GM12864 (cell line): Measurements from ENCODE around the gene SPCS3.
A peak's percentile ranks its signal among the peaks of the same experiment; 100 is the strongest.

ENCODE experiments used
- DNase-seq: peaks from one replicate; pipeline ENCODE4 v3.0.0-alpha.2; 2011; ENCODE audit warnings: low read depth
- H3K4me3 ChIP-seq: 2 replicates; pipeline ENCODE4 v1.5.1; 2011; ENCODE audit warnings: mild to moderate bottlenecking, low read depth, low read length, control low read depth
- TF ChIP-seq, protein P1 (sequence below): IDR thresholded peaks from 2 replicates; pipeline ENCODE4 v1.5.1; 2011; ENCODE audit warnings: low read depth, mild to moderate bottlenecking, moderate library complexity, low read length, control low read depth, inconsistent platforms; ENCODE audit errors: missing control alignments

The SPCS3 gene

DNA sequence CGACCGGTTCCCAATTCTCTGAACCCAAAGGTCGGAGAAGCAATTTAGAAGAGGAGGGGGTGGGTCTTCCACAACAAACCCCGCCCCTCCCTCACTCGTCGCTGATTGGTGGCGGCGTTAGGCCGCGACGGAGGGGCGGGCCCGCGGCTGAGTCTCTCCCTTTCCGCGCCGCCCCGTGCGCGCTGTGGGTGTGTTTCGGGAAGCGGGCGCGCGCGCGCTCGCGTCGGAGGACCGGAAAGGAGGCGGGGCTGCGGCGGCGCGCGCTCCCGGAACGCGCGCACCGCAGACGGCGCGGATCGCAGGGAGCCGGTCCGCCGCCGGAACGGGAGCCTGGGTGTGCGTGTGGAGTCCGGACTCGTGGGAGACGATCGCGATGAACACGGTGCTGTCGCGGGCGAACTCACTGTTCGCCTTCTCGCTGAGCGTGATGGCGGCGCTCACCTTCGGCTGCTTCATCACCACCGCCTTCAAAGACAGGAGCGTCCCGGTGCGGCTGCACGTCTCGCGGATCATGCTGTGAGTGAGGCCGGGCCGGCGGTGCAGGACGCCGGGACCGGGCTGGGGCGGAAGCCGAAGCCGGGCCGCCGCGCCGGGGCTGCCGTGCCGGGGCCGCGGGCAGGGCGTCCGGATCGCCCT, at the start of gene SPCS3:
Gene SPCS3, plus strand, starts transcription at position 263 of the 636 bp plus-strand sequence. Its CDS starts 111 bp downstream, at position 374.
- TF ChIP-seq, protein P1, sequence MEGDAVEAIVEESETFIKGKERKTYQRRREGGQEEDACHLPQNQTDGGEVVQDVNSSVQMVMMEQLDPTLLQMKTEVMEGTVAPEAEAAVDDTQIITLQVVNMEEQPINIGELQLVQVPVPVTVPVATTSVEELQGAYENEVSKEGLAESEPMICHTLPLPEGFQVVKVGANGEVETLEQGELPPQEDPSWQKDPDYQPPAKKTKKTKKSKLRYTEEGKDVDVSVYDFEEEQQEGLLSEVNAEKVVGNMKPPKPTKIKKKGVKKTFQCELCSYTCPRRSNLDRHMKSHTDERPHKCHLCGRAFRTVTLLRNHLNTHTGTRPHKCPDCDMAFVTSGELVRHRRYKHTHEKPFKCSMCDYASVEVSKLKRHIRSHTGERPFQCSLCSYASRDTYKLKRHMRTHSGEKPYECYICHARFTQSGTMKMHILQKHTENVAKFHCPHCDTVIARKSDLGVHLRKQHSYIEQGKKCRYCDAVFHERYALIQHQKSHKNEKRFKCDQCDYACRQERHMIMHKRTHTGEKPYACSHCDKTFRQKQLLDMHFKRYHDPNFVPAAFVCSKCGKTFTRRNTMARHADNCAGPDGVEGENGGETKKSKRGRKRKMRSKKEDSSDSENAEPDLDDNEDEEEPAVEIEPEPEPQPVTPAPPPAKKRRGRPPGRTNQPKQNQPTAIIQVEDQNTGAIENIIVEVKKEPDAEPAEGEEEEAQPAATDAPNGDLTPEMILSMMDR: no peak
- peak within 1 kb of the TSS; percentile 83 for H3K4me3 ChIP-seq

DNA sequence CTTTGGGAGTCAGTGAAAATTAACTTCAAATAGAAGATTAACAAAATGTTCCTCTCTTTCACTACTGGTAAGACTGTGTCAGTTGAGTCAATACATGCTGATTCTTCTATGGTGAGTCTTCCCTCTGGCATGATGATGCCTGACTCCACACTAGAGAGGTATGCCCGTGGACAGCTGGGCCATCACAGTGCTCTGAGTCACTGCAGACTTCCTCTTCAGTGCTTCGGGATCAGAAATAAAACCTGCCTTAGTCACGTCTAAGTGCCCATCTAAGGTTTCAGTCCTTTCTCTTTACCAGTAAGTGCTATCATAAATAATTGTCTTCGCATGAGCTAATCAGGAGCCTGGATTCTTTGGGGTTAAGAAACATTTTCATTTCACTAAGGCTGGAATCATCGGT, 49.1 kb upstream of the SPCS3 start:
- no peak overlapping the region for H3K4me3 ChIP-seq
- TF ChIP-seq, protein P1: no peak
- no peak for DNase-seq

More for the DNA sequence above, at the start of gene SPCS3:
- peak; percentile 74 for DNase-seq

DNA sequence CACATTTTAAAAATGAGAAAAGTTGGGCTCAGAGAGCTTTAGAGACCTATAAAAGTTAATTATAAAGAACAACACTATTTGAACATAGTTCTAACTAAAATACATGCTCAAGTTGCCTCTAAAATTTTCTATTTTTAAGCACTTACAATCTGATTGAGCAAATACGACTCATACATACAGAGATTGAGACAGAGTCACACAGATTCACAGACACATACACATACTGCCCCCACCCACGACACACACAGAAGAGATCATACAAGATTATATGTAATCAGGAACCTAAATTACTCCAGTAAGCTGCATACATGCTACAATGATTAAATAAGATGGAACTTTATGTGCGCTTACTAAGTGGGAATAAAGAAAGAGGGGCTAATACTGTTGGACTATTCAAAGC, 48.0 kb upstream of the SPCS3 start:
- TF ChIP-seq, protein P1: no peak

DNA sequence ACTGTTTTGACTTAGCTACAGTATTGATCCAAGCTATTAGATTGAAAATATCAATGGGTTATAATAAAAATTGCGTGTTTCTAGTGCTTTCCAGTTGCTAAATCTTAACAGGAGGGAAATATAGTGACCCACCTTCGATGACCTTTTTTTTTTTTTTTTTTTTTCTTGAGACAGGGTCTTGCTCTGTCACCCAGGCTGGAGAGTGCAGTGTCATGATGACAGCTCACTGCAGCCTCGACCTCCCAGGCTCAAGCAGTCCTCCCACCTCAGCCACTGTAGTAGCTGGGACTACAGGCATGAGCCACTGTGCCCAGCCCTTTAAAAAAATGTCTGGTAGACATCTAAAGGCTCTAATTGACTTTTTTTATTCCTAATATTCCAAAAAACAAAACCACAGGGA, 47.0 kb upstream of the SPCS3 start:
- no peak for DNase-seq
- TF ChIP-seq, protein P1: no peak
- H3K4me3 ChIP-seq: no peak overlapping the region

More for the DNA sequence above, 48.0 kb upstream of the SPCS3 start:
- DNase-seq: no peak
- no peak overlapping the region for H3K4me3 ChIP-seq

DNA sequence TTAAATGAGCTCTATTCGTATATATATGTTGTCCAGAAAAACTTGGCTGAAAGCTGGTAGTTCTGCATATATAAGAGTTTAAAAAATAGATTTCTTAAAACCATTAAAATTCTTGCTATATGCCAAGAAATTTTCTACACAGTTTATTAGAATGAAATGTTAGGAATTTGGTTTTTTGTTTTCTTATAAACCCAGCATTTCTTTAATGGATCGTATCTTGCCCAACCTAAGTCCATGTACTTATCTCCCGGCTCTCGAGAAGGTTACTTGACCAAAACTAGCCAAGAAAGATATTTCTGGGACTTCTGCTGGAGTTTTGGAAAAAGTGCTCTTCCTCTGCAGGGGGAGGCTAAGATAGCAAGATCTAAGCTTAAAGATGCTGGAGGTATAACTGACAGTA, 46.0 kb upstream of the SPCS3 start:
- DNase-seq: no peak
- TF ChIP-seq, protein P1: no peak
- no peak overlapping the region for H3K4me3 ChIP-seq

DNA sequence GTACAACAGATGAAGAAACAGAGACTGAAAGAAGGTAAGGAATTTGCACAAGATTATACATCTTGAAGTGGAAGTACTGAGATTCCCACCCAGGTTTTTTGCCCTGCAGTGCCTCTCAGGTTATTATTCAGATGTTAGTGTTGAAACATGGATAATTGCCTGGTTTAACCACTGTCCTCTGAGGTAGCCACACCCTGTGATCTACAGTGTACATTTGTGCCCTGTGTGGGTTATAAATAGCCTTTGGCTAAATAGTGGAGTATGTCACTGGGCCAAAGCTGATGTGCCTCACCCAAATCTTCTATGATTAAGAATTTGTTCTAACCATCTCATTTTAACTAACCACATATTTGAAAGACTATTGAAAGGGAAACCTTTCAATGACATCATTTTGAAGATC, 45.3 kb upstream of the SPCS3 start:
- no peak overlapping the region for H3K4me3 ChIP-seq
- TF ChIP-seq, protein P1: no peak
- DNase-seq: no peak

DNA sequence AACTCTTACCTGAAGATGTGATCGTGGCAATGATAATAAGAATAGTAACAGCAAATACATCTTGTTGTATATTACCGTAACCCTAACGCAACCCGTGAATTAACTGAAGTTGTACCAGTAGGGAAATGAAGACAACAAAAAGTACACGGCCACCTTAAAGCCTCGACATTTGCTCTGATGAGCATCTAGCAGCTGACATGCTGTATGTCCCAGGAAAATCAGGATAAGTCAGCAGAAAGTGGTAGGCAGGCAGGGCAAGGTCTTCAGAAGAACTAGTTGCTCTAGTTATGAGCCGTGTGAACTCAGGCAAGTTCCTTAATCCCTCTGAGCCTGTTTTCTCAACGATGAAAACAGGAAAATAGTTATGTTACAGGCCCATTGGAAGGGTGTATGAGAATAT, 43.1 kb upstream of the SPCS3 start:
- H3K4me3 ChIP-seq: no peak overlapping the region
- no peak for DNase-seq
- TF ChIP-seq, protein P1: no peak
